HepG2 (cell line): ENCODE measurements around the gene PLIN3. TPM values are rescaled to one million over a fixed set of nuclear protein-coding genes. Genes with fewer than 3 reads are reported as not detected.

ENCODE experiments used
- AKAP8 ChIP-seq: sonication (generic); formaldehyde crosslinking; IDR thresholded peaks from 2 replicates; pipeline ENCODE4 v1.5.1; 2020; ENCODE audit warnings: mild to moderate bottlenecking, missing genetic modification reagents
- DMAP1 ChIP-seq: IDR thresholded peaks from 2 replicates; pipeline ENCODE4 v1.6.1; 2016
- MTF1 ChIP-seq: sonication (generic); formaldehyde crosslinking; IDR thresholded peaks from 2 replicates; pipeline ENCODE4 v1.5.0; 2020; ENCODE audit warnings: missing genetic modification reagents
- PLRG1 ChIP-seq: fragments of 450-650 bp; conservative IDR thresholded peaks from 2 replicates; pipeline ENCODE4 v1.6.1; 2016
- SAP130 ChIP-seq: IDR thresholded peaks from 2 replicates; pipeline ENCODE4 v1.6.1; 2016; ENCODE audit warnings: low read depth
- SMAD1 ChIP-seq: sonication (generic); formaldehyde crosslinking; IDR thresholded peaks from 2 replicates; pipeline ENCODE4 v1.4.0; 2020; ENCODE audit warnings: missing genetic modification reagents, low read depth, mild to moderate bottlenecking, borderline replicate concordance
- SOX5 ChIP-seq: IDR thresholded peaks from 2 replicates; pipeline ENCODE4 v1.6.1; 2016; ENCODE audit warnings: borderline replicate concordance
- SOX6 ChIP-seq, 2 experiments: fragments of 450-650 bp in 1 of 2; sonication (generic) in 1 of 2; formaldehyde crosslinking in 1 of 2; IDR thresholded peaks; 2 replicates each; pipeline versions ENCODE4 v1.4.0 to v1.6.1; 2017 to 2020; ENCODE audit warnings: antibody characterized with exemption in 1 of 2, mild to moderate bottlenecking in 1 of 2, missing genetic modification reagents in 1 of 2
- SSRP1 ChIP-seq: IDR thresholded peaks from 2 replicates; pipeline ENCODE4 v1.6.1; 2016; ENCODE audit warnings: control low read depth
- ZNF264 ChIP-seq: sonication (generic); formaldehyde crosslinking; IDR thresholded peaks from 2 replicates; pipeline ENCODE4 v1.4.0; 2020; ENCODE audit warnings: missing genetic modification reagents
- ZNF672 ChIP-seq: sonication (generic); formaldehyde crosslinking; IDR thresholded peaks from 2 replicates; pipeline ENCODE4 v1.8.1; 2022; ENCODE audit warnings: missing genetic modification reagents
- ZNF777 ChIP-seq: sonication (generic); formaldehyde crosslinking; IDR thresholded peaks from 2 replicates; pipeline ENCODE4 v1.4.0; 2020; ENCODE audit warnings: missing genetic modification reagents
- ZSCAN22 ChIP-seq: sonication (generic); formaldehyde crosslinking; IDR thresholded peaks from 2 replicates; pipeline ENCODE4 v1.4.0; 2020; ENCODE audit warnings: mild to moderate bottlenecking, missing genetic modification reagents
- polyA plus RNA-seq, 8 experiments: library from polyadenylated mRNA; depleted of rRNA in 3 of 8; stranded (reverse) in 7 of 8; unstranded in 1 of 8; fragments of >200 nt; fragmentation: Illumina TruSeq in 4 of 8; extraction: Trizol in 4 of 8; gene quantifications; 2 replicates each; pipeline versions ENCODE4 v1.2.1 to v1.2.3, GENCODE V29; 2011 to 2016; ENCODE audit warnings: low read depth in 4 of 8, missing spikeins in 1 of 8, mixed read lengths in 1 of 8; ENCODE audit not compliant: insufficient read depth in 1 of 8
- total RNA-seq, 5 experiments: library from RNA; depleted of rRNA; stranded (reverse); fragments of >200 nt; fragmentation: Illumina TruSeq; extraction: Trizol; gene quantifications; 2 replicates each; pipeline ENCODE4 v1.2.3, GENCODE V29; 2016; ENCODE audit warnings: low read depth in 1 of 5
- TF ChIP-seq, protein P1 (sequence below): sonication (generic); formaldehyde crosslinking; IDR thresholded peaks from 2 replicates; pipeline ENCODE4 v1.9.0; 2021; ENCODE audit warnings: missing genetic modification reagents, borderline replicate concordance
- TF ChIP-seq, protein P2 (sequence below): IDR thresholded peaks from 2 replicates; pipeline ENCODE4 v1.6.1; 2016; ENCODE audit warnings: control low read depth
- TF ChIP-seq, protein P3 (sequence below): sonication (generic); formaldehyde crosslinking; IDR thresholded peaks from 2 replicates; pipeline ENCODE4 v1.9.0; 2021; ENCODE audit warnings: missing genetic modification reagents, mild to moderate bottlenecking, borderline replicate concordance
- TF ChIP-seq, protein P4 (sequence below): sonication (generic); formaldehyde crosslinking; IDR thresholded peaks from 2 replicates; pipeline ENCODE4 v1.8.0; 2022; ENCODE audit warnings: mild to moderate bottlenecking, missing genetic modification reagents; ENCODE audit not compliant: insufficient replicate concordance
- TF ChIP-seq, protein P5 (sequence below): sonication (generic); formaldehyde crosslinking; IDR thresholded peaks from 2 replicates; pipeline ENCODE4 v1.5.0; 2020; ENCODE audit warnings: mild to moderate bottlenecking, low read depth, missing genetic modification reagents, borderline replicate concordance
- TF ChIP-seq, protein P6 (sequence below): sonication (generic); formaldehyde crosslinking; IDR thresholded peaks from 2 replicates; pipeline ENCODE4 v1.4.0; 2020; ENCODE audit warnings: missing genetic modification reagents

PLIN3 gene
- total and polyA plus RNA-seq, 2 of the 13 experiments (the other 11 are each of a cell fraction or from before 2014, with no cell fraction given): 49.3 to 57.9 TPM

DNA sequence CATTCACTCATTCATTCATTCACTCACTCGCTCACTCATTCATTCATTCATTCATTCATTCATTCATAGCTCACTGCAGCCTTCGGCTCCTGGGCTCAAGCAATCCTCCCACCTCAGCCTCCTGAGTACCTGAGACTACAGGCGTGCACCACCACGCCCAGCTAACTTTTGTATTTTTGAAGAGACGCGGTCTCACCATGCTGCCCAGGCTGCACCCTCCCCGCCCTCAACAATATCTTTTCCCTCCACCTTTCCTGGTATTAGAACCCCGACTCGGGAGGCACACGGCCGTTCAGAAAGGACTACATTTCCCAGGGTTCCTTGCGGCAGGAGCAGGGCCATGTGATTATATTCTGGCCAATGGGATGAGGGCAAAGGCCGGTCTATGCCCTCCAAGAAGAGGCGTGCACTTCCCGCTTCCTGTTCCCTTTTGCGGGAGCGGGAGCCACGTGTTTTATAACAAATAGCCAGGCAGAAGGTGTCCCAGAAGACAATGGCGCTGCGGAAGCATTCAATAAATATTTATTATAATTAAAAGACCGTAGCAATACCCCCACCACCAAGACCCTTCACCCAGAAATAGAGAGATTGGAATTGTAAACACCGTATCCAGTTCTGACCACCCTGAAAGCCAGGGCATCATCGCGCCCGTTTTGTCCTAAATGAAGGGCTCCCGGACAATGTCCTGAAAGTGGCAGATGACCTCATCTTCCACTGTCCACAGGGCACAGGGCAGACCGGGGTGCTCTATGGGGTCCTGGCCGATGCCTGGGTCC lies 51.9 kb downstream of the PLIN3 start (continued):
- TF ChIP-seq ZSCAN22 (CRISPR knock-in tag) (no peak), ZNF672 (CRISPR knock-in tag) (no peak), SAP130 (CRISPR knock-in tag) (peak; percentile 95), DMAP1 (CRISPR knock-in tag) (peak; percentile 71; the same call in 1 of the 2 replicates), ZNF777 (CRISPR knock-in tag) (no peak), SOX6 (IDR thresholded peaks at IDR 0.05) (no peak), SOX6 (CRISPR knock-in tag; IDR thresholded peaks at IDR 0.05) (no peak), SSRP1 (CRISPR knock-in tag) (no peak), SMAD1 (CRISPR knock-in tag) (no peak), MTF1 (CRISPR knock-in tag) (no peak), ZNF264 (CRISPR knock-in tag) (no peak), PLRG1 (no peak), AKAP8 (CRISPR knock-in tag) (no peak), SOX5 (0 out of 2 replicates have a peak, but pooled peaks have one; percentile 12)
- TF ChIP-seq, protein P1, sequence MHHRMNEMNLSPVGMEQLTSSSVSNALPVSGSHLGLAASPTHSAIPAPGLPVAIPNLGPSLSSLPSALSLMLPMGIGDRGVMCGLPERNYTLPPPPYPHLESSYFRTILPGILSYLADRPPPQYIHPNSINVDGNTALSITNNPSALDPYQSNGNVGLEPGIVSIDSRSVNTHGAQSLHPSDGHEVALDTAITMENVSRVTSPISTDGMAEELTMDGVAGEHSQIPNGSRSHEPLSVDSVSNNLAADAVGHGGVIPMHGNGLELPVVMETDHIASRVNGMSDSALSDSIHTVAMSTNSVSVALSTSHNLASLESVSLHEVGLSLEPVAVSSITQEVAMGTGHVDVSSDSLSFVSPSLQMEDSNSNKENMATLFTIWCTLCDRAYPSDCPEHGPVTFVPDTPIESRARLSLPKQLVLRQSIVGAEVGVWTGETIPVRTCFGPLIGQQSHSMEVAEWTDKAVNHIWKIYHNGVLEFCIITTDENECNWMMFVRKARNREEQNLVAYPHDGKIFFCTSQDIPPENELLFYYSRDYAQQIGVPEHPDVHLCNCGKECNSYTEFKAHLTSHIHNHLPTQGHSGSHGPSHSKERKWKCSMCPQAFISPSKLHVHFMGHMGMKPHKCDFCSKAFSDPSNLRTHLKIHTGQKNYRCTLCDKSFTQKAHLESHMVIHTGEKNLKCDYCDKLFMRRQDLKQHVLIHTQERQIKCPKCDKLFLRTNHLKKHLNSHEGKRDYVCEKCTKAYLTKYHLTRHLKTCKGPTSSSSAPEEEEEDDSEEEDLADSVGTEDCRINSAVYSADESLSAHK (CRISPR knock-in tag): no peak
- TF ChIP-seq, protein P2, sequence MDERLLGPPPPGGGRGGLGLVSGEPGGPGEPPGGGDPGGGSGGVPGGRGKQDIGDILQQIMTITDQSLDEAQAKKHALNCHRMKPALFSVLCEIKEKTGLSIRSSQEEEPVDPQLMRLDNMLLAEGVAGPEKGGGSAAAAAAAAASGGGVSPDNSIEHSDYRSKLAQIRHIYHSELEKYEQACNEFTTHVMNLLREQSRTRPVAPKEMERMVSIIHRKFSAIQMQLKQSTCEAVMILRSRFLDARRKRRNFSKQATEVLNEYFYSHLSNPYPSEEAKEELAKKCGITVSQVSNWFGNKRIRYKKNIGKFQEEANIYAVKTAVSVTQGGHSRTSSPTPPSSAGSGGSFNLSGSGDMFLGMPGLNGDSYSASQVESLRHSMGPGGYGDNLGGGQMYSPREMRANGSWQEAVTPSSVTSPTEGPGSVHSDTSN (CRISPR knock-in tag): no peak
- TF ChIP-seq, protein P3, sequence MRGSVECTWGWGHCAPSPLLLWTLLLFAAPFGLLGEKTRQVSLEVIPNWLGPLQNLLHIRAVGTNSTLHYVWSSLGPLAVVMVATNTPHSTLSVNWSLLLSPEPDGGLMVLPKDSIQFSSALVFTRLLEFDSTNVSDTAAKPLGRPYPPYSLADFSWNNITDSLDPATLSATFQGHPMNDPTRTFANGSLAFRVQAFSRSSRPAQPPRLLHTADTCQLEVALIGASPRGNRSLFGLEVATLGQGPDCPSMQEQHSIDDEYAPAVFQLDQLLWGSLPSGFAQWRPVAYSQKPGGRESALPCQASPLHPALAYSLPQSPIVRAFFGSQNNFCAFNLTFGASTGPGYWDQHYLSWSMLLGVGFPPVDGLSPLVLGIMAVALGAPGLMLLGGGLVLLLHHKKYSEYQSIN (CRISPR knock-in tag): no peak
- TF ChIP-seq, protein P4, sequence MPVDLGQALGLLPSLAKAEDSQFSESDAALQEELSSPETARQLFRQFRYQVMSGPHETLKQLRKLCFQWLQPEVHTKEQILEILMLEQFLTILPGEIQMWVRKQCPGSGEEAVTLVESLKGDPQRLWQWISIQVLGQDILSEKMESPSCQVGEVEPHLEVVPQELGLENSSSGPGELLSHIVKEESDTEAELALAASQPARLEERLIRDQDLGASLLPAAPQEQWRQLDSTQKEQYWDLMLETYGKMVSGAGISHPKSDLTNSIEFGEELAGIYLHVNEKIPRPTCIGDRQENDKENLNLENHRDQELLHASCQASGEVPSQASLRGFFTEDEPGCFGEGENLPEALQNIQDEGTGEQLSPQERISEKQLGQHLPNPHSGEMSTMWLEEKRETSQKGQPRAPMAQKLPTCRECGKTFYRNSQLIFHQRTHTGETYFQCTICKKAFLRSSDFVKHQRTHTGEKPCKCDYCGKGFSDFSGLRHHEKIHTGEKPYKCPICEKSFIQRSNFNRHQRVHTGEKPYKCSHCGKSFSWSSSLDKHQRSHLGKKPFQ: no peak
- TF ChIP-seq, protein P5, sequence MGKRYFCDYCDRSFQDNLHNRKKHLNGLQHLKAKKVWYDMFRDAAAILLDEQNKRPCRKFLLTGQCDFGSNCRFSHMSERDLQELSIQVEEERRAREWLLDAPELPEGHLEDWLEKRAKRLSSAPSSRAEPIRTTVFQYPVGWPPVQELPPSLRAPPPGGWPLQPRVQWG: no peak
- TF ChIP-seq, protein P6, sequence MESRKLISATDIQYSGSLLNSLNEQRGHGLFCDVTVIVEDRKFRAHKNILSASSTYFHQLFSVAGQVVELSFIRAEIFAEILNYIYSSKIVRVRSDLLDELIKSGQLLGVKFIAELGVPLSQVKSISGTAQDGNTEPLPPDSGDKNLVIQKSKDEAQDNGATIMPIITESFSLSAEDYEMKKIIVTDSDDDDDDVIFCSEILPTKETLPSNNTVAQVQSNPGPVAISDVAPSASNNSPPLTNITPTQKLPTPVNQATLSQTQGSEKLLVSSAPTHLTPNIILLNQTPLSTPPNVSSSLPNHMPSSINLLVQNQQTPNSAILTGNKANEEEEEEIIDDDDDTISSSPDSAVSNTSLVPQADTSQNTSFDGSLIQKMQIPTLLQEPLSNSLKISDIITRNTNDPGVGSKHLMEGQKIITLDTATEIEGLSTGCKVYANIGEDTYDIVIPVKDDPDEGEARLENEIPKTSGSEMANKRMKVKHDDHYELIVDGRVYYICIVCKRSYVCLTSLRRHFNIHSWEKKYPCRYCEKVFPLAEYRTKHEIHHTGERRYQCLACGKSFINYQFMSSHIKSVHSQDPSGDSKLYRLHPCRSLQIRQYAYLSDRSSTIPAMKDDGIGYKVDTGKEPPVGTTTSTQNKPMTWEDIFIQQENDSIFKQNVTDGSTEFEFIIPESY (CRISPR knock-in tag): no peak
